Esophagus squamous epithelium (tissue), 5 donors: ENCODE measurements around the gene ACAP2. TPM values are rescaled to one million over a fixed set of nuclear protein-coding genes. Genes with fewer than 3 reads are reported as not detected.

ENCODE experiments used
- DNase-seq: peaks from one replicate; lab custom pipeline; 2025; lab: John Stamatoyannopoulos, UW
- H3K27ac ChIP-seq, 4 donors: fragments of 200-600 bp; sonication (generic); one replicate each; pipeline ENCODE4 v1.5.1; 2016 to 2019; ENCODE audit warnings: mild to moderate bottlenecking in 1 of 4
- H3K27me3 ChIP-seq, 4 donors: fragments of 200-600 bp; sonication (generic); 1 replicate in 3 of 4; 2 replicates in 1 of 4; pipeline versions ENCODE4 v1.5.1 to v1.6.0; 2017 to 2021; ENCODE audit warnings: antibody characterized with exemption in 1 of 4
- H3K36me3 ChIP-seq, 3 donors: fragments of 200-600 bp; sonication (generic); one replicate each; pipeline ENCODE4 v1.5.1; 2016 to 2019
- H3K4me1 ChIP-seq, 3 donors: fragments of 200-600 bp; sonication (generic); one replicate each; pipeline ENCODE4 v1.5.1; 2017 to 2019
- H3K4me3 ChIP-seq, 4 donors: fragments of 200-600 bp; sonication (generic); 1 replicate in 3 of 4; 2 replicates in 1 of 4; pipeline ENCODE4 v1.5.1; 2016 to 2019; ENCODE audit warnings: mild to moderate bottlenecking in 2 of 4, moderate library complexity in 1 of 4
- H3K9me3 ChIP-seq, 3 donors: fragments of 200-600 bp; sonication (generic); one replicate each; pipeline ENCODE4 v1.5.1; 2016 to 2019
- CTCF ChIP-seq, 6 experiments: fragments of 450-650 bp in 4 of 6; fragments of 200-600 bp in 2 of 6; sonication (generic) in 2 of 6; IDR thresholded peaks; one replicate each; pipeline ENCODE4 v1.5.1; 2016 to 2019; ENCODE audit warnings: antibody characterized with exemption in 6 of 6, mild to moderate bottlenecking in 4 of 6, moderate library complexity in 4 of 6
- POLR2A ChIP-seq, 4 donors: fragments of 450-650 bp; IDR thresholded peaks; one replicate each; pipeline ENCODE4 v1.6.1; 2017; ENCODE audit warnings: antibody characterized with exemption in 4 of 4, mild to moderate bottlenecking in 4 of 4, moderate library complexity in 3 of 4
- WGBS, 2 donors: methylation state at CpG; one replicate each; pipeline ENCODE4 v1.1.5; 2018; 5-methylcytosine and 5-hydroxymethylcytosine counted together
- intact Hi-C: fragments of 100-400 bp; cut with DNase I; formaldehyde crosslinking; loops from one replicate; pipeline ENCODE4 v1.15.0; 2022
- total RNA-seq, 4 donors: library from RNA; depleted of rRNA; stranded (reverse); fragments of >200 nt; gene quantifications; one replicate each; pipeline ENCODE4 v1.1.0, GENCODE V29; 2016
- donor health status: DM: yes; HTN: yes; CAD: no.

Gene ACAP2
- total RNA-seq, 4 donors from 2014 or later = 46.7 to 71.5 (median 50.8) TPM

GRCh38 chr3:195249858-195250464 lies 192.9 kb downstream of the ACAP2 start:
- H3K4me3 ChIP-seq = no peak overlapping the region
- H3K27ac ChIP-seq = peak overlapping the region in 1 of 4 donors; percentile 29
- TF ChIP-seq POLR2A (IDR thresholded peaks at IDR 0.05) = no peak
- no peak for DNase-seq
- H3K4me1 ChIP-seq = peaks cover 0 to 32% (median 6%) of the 10 kb centered on the region in 3 donors
- H3K27me3 ChIP-seq = no peaks in the 10 kb centered on the region
- WGBS, 2 donors = 77 to 88% methylated on average over 9 to 11 of the region's 11 CpGs
- no peaks in the 10 kb centered on the region for H3K9me3 ChIP-seq
- H3K36me3 ChIP-seq = peaks cover 0 to 23% (median 0%) of the 10 kb centered on the region in 3 donors
- intact Hi-C loops = no loop called here

GRCh38 chr3:195249057-195249770 lies 193.6 kb downstream of the ACAP2 start:
- H3K4me3 ChIP-seq = no peak overlapping the region
- H3K36me3 ChIP-seq = peaks cover 0 to 23% (median 0%) of the 10 kb centered on the region in 3 donors
- 91% methylated on average over 21 of the region's 21 CpGs for WGBS, 2 donors
- TF ChIP-seq CTCF (IDR thresholded peaks at IDR 0.05) (no peak), POLR2A (IDR thresholded peaks at IDR 0.05) (no peak)
- H3K27me3 ChIP-seq = no peaks in the 10 kb centered on the region
- H3K9me3 ChIP-seq = no peaks in the 10 kb centered on the region
- intact Hi-C loops = no loop called here
- no peak overlapping the region for H3K27ac ChIP-seq
- H3K4me1 ChIP-seq = peaks cover 0 to 30% (median 6%) of the 10 kb centered on the region in 3 donors
- DNase-seq = no peak

GRCh38 chr3:195248281-195248680 lies 194.5 kb downstream of the ACAP2 start:
- TF ChIP-seq CTCF (IDR thresholded peaks at IDR 0.05) (no peak), POLR2A (IDR thresholded peaks at IDR 0.05) (no peak)
- intact Hi-C loops = no loop called here

GRCh38 chr3:195247863-195248189 lies 195.0 kb downstream of the ACAP2 start:
- intact Hi-C loops = no loop called here
- H3K27me3 ChIP-seq = no peaks in the 10 kb centered on the region
- 78 to 81% methylated on average over 3 to 5 of the region's 8 CpGs for WGBS, 2 donors
- peaks cover 0 to 18% (median 0%) of the 10 kb centered on the region in 3 donors for H3K4me1 ChIP-seq
- peaks cover 0 to 23% (median 0%) of the 10 kb centered on the region in 3 donors for H3K36me3 ChIP-seq
- no peaks in the 10 kb centered on the region for H3K9me3 ChIP-seq
- H3K27ac ChIP-seq = no peak overlapping the region
- no peak overlapping the region for H3K4me3 ChIP-seq
- no peak for TF ChIP-seq POLR2A (IDR thresholded peaks at IDR 0.05)
- TF ChIP-seq CTCF (IDR thresholded peaks at IDR 0.05) = no peak
- no peak for DNase-seq

More at GRCh38 chr3:195248281-195248680, 194.5 kb downstream of the ACAP2 start:
- no peak overlapping the region for H3K27ac ChIP-seq
- no peak for DNase-seq
- peaks cover 0 to 23% (median 0%) of the 10 kb centered on the region in 3 donors for H3K36me3 ChIP-seq
- H3K4me3 ChIP-seq = no peak overlapping the region
- WGBS, 2 donors = 92% methylated on average over 7 to 8 of the region's 8 CpGs
- no peaks in the 10 kb centered on the region for H3K27me3 ChIP-seq
- H3K9me3 ChIP-seq = no peaks in the 10 kb centered on the region
- H3K4me1 ChIP-seq = peaks cover 0 to 21% (median 0%) of the 10 kb centered on the region in 3 donors

GRCh38 chr3:195247086-195247862 lies 195.5 kb downstream of the ACAP2 start:
- 89 to 98% methylated on average over 15 to 20 of the region's 24 CpGs for WGBS, 2 donors

More at GRCh38 chr3:195247086-195247862, 195.5 kb downstream of the ACAP2 start:
- Histone ChIP-seq H3K9me3 (no peaks in the 10 kb centered on the region), H3K27ac (no peak overlapping the region), H3K36me3 (peaks cover 0 to 23% (median 0%) of the 10 kb centered on the region in 3 donors), H3K27me3 (no peaks in the 10 kb centered on the region), H3K4me1 (peaks cover 0 to 16% (median 0%) of the 10 kb centered on the region in 3 donors), H3K4me3 (no peak overlapping the region)
- TF ChIP-seq CTCF (IDR thresholded peaks at IDR 0.05) = no peak
- no peak for TF ChIP-seq POLR2A (IDR thresholded peaks at IDR 0.05)
- no peak for DNase-seq
- intact Hi-C loops = no loop called here
